Right renal cortex interstitium (tissue), 3 donors: Measurements from ENCODE around the gene JAKMIP1. TPM values are rescaled to one million over a fixed set of nuclear protein-coding genes. Genes with fewer than 3 reads are reported as not detected.
A peak's percentile ranks its signal among the peaks of the same experiment; 100 is the strongest.
"Not testable (repeated sequence)": the region's sequence is repeated elsewhere in the genome, so short reads cannot be mapped to it uniquely, and the experiment has no call there.

Experiments used
- DNase-seq, 3 donors: peaks; one replicate each; pipeline ENCODE4 v3.0.0-alpha.2; 2013; ENCODE audit warnings: low read depth in 3 of 3, low spot score in 2 of 3
- polyA plus RNA-seq, 3 donors: library from polyadenylated mRNA; unstranded; fragments of 120-200 nt; gene quantifications; one replicate each; pipeline ENCODE4 v1.2.1, GENCODE V29; 2013; ENCODE audit not compliant: insufficient read length in 3 of 3

The JAKMIP1 gene
- polyA plus RNA-seq, 3 donors = 0.10 to 0.12 (median 0.10) TPM

- DNase-seq = no peak
These were observed 177.6 kb downstream of the JAKMIP1 start for GRCh38 chr4:6022607-6023288.

DNA sequence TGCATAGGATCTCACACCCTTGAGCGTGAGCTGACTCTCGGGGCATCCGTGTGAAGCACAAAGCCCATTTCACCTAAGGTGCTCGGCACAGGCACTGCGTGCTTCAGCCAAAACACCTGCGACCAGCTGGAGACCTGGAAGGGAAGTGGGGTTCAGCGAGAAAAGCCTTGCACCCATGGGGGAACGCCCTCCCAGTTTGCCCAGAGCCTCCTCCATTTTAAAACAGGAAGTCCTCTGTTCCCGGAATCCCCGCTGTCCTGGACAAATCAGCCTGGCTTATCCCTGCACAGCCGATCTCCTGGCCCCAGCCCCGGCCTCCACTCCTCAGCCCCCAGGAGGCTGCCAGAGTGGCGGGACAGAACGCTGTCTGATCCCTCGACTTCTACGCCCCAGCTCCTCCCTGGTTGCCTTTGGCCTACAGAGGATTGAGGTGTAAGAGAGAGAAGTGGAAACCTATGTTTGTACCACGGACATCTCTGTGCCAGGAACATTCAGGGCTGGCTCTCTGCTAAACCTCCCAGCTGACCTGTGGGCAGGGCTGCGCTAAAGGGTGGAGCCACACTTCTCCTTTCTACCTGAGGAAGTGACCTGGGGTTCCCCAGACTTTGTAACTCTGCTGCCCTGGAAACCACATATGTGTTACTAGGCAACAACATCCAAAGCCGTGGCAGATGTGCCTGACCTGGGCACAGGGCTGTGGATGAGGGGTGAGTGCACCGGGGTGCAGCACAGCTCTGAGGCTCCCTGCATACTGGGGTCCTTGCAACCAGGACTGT is 178.3 kb downstream of the JAKMIP1 start:
- DNase-seq = no peak

DNA sequence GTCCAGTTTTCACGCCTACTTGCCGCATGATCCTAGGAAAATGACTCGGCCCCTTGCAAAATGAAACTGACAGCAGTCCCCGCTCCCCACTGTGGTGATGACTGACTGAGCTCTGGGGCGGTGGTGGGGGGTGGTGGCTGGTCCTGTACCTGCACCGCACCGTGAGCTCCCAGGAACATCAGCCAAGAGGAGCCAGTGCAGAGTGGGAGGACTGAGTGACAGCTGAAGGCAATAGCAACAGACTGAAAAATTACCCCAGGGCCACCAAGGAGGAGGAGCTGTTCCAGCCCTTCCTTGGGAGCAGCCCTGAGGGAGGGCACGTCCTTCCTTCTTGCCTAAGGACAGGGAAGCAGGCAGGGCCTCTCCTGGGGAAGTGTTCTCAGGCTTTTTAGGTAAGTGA is 179.7 kb downstream of the JAKMIP1 start:
- DNase-seq = no peak

- peak in 2 of 3 donors; percentile 32 to 38 for DNase-seq
These were observed 180.8 kb downstream of the JAKMIP1 start for GRCh38 chr4:6019316-6020263.

GRCh38 chr4:6018331-6018730 is 182.0 kb downstream of the JAKMIP1 start, which contains the start of gene C4orf50:
Gene C4orf50, minus strand, starts transcription at chr4:6018431.
- DNase-seq = no peak

- no peak for DNase-seq
These were observed 182.5 kb downstream of the JAKMIP1 start for GRCh38 chr4:6017800-6018199.

DNA sequence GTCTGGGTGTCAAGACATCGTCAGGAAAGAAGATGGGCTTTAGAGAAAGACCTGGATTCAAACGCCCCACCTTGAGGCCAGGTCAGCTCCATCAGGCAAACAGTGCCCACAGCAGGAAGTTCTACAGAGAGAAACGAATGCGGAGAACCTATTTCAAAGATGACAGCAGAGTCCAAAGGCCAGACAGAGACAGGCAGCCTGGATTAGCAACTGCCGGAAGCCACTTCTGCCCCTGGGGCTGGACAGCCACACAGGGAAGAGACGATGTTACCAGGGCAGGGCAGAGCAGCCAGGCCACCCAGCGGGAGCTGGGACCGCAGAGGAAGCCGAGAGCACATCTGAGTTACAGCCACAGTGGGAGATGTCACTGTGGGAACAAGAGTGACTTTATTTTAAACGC is 183.3 kb downstream of the JAKMIP1 start:
- DNase-seq = no peak

DNA sequence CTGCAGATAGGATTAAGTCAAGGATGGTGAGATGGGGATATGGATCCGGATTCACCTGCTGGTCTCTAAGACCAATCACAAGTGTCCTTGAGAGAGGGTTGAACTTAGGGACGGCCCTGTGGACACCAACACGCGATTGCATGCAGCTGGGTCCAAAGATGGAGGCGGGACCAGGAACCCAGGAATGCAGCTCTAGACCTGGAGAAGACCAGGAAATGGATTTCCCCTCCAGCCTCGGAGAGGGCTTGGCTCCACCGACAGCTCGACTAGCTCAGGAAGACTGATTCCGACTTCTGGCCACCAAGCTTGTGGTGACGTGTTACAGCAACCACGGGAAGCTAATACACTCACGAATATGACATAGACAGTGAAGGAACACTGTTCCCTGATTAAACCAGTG is 186.8 kb downstream of the JAKMIP1 start:
- DNase-seq = no peak

DNA sequence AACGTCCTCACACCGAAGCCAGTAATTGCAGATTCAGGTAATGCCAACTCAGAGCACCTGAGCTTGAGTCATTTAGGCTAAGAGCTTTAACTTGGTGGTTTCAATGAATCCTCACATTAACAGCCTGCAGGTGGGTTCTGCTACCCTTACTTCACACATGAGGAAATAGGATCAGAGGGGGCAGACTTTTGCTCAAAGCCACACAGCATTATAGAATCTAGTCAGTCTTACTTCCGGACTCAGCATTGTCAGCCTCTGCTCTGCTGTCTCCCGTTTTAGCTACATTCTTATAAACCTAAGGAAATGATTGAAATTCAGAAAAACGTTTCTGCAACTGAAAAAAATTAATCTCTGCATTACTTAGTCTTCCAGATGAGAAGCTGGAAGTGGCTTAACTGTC is 188.1 kb downstream of the JAKMIP1 start:
- DNase-seq = no peak

- DNase-seq = no peak
These were observed 188.7 kb downstream of the JAKMIP1 start for GRCh38 chr4:6011686-6012085.

GRCh38 chr4:6011271-6011671 is 189.1 kb downstream of the JAKMIP1 start:
- no peak for DNase-seq

- DNase-seq = no peak
These were observed 189.6 kb downstream of the JAKMIP1 start for GRCh38 chr4:6010789-6011188.

DNA sequence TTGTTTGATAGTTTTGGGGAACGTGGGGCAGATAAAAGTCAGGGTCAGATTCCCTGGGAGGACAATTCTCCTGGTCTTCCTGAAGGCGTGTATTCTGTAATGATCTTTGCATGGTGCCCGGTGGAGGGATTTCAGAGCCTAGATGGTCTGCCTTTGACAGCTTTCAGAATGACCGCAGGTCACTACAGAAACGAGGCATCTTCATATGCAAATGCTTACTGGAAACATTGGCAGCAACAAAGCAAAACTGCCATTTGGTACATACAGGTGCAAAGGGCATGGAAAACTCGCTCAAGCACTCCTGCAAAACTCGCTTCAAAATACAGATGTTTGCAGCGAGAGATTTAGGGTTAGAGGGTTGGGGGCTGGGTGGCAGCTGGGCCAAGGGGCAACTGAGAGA is 190.9 kb downstream of the JAKMIP1 start:
- no peak for DNase-seq

- no peak for DNase-seq
These were observed 191.5 kb downstream of the JAKMIP1 start for GRCh38 chr4:6008766-6009385.

DNA sequence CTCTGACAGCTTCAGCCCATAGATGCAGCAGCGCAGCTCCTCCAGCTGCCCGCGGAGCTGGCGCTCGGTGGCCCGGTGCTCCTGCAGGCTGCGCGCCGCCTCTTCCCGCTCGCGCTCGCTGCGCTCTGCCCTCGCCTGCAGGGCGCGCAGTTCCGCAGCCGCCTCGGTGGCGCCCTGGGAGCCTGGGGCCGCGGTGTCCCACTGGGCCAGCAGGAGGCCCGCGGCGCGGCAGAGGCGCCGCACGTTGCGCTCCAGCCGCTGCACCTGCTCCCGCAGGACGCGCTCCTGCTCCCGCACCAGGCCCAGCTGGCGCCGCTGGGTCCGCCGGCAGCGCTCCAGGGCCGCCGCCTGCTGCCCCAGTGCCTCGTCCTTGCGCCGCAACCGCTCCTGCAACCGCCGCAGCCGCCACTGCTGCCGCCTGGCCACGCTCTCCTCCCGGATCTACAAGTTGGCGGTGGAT is 192.2 kb downstream of the JAKMIP1 start:
- no peak for DNase-seq

DNA sequence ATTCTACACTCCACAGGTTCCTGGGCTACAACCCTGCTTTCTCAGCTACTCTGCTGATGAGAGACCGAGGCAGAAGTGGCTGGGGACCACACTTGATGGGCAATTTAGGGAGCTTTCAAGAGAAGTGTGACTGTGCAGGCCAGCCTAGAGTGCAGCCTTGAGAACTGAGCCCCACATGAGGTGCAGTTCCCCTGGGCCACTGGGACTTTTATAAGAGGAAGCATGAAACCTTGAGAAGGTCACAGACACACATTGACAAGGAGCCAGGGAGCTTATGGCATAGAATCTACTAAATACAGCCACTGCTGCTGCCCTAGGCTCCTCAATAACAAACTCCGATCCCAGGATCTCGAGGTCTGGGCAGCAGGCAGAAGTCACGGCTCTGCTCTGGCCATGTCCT is 195.2 kb downstream of the JAKMIP1 start:
- no peak for DNase-seq

DNA sequence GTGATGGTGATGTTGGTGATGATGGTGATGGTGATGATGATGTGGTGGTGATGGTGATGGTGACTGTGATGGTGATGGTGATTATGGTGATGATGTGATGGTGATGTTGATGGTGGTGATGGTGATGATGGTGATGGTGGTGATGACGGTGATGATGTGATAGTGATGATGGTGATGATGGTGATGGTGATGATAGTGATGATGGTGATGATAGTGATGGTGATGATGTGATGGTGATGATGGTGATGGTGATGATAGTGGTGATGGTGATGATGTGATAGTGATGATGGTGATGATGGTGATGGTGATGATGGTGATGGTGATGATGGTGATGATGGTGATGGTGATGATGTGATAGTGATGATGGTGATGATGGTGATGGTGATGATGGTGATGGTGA is 196.9 kb downstream of the JAKMIP1 start:
- not testable (repeated sequence) for DNase-seq

DNA sequence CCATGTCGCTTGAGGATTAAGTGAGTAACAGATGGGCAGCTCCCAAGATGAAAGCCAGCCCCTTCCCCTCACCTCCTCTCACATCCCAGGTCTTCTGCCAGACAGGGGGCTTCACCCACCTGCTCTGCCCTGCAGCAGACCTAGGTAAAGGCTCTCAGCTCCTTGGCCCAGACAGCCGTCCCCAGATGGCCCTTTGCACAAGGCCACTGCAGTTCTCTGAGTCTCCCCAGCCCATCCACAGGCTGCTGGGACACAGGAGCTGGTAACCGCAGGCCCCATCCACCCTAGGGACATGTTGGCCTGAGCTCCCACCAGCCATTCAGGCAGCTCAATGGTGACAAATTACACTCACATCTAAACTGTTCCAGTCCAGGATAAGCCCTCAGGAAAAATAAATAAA is 197.4 kb downstream of the JAKMIP1 start:
- DNase-seq = no peak

- no peak for DNase-seq
These were observed 197.9 kb downstream of the JAKMIP1 start for GRCh38 chr4:6002492-6002833.

- no peak for DNase-seq
These were observed 198.5 kb downstream of the JAKMIP1 start for GRCh38 chr4:6001680-6002491.
